OCI-LY7 (cell line): Measurements from ENCODE around the gene ACOT9. TPM values are rescaled to one million over a fixed set of nuclear protein-coding genes. Genes with fewer than 3 reads are reported as not detected.
A peak's percentile ranks its signal among the peaks of the same experiment; 100 is the strongest.

ENCODE experiments used
- BruUV-seq: library from RNA; stranded (reverse); fragments of 400-500 nt; replicated peaks from 2 replicates; lab custom pipeline; 2021; lab: Mats Ljungman, UMichigan
- CTCF ChIA-PET: fragments of 300-600 bp; sonication (Branson Sonifier 250); formaldehyde crosslinking; loops from one replicate; lab custom pipeline; 2022; ENCODE audit warnings: antibody characterized with exemption; ENCODE audit not compliant: unreplicated experiment; lab: Charles Lee
- POLR2A ChIA-PET: fragments of 300-600 bp; sonication (Branson Sonifier 250); formaldehyde crosslinking; loops from one replicate; lab custom pipeline; 2022; ENCODE audit warnings: antibody characterized with exemption; lab: Charles Lee
- DNase-seq: peaks from one replicate; pipeline ENCODE4 v3.0.0-alpha.2; 2015; ENCODE audit warnings: low spot score
- H2AFZ ChIP-seq: fragments of 200-600 bp; sonication (generic), shearing (Covaris generic); 2 replicates; pipeline ENCODE4 v1.6.1; 2014; ENCODE audit warnings: mild to moderate bottlenecking, antibody characterized with exemption, low read length, moderate library complexity
- H3K27ac ChIP-seq: fragments of 200-600 bp; sonication (generic); 2 replicates; pipeline ENCODE4 v1.5.1; 2014; ENCODE audit warnings: mixed run types, low read depth, mild to moderate bottlenecking, moderate library complexity, low read length, inconsistent platforms; ENCODE audit not compliant: poor library complexity, severe bottlenecking
- H3K36me3 ChIP-seq: fragments of 200-600 bp; sonication (generic); 2 replicates; pipeline ENCODE4 v1.6.1; 2014; ENCODE audit warnings: mild to moderate bottlenecking, antibody characterized with exemption, low read length, moderate library complexity, mixed read lengths; ENCODE audit not compliant: insufficient read depth
- H3K4me1 ChIP-seq: fragments of 200-600 bp; sonication (generic); 2 replicates; pipeline ENCODE4 v1.5.1; 2014; ENCODE audit warnings: mild to moderate bottlenecking, low read length; ENCODE audit not compliant: insufficient read depth, poor library complexity, severe bottlenecking
- H3K4me2 ChIP-seq: fragments of 200-600 bp; sonication (generic); 2 replicates; pipeline ENCODE4 v1.6.1; 2014; ENCODE audit warnings: mild to moderate bottlenecking, low read length
- H3K4me3 ChIP-seq: fragments of 200-600 bp; sonication (generic); 2 replicates; pipeline ENCODE4 v1.5.1; 2014; ENCODE audit warnings: mild to moderate bottlenecking, low read depth, low read length; ENCODE audit not compliant: poor library complexity, severe bottlenecking
- H3K79me2 ChIP-seq: fragments of 200-600 bp; sonication (generic); 2 replicates; pipeline ENCODE4 v1.6.1; 2016; ENCODE audit warnings: low read depth, mild to moderate bottlenecking, low read length, moderate library complexity, mixed read lengths; ENCODE audit not compliant: insufficient read depth
- H3K9me2 ChIP-seq: fragments of 200-600 bp; sonication (generic); 2 replicates; pipeline ENCODE4 v1.6.1; 2016; ENCODE audit warnings: mild to moderate bottlenecking, low read length, mixed read lengths; ENCODE audit not compliant: insufficient read depth
- H3K9me3 ChIP-seq: fragments of 200-600 bp; sonication (generic); 2 replicates; pipeline ENCODE4 v1.6.1; 2014; ENCODE audit warnings: mild to moderate bottlenecking, mixed run types, low read length, mixed read lengths
- H4K20me1 ChIP-seq: fragments of 200-600 bp; sonication (generic); 2 replicates; pipeline ENCODE4 v1.6.1; 2014; ENCODE audit warnings: mild to moderate bottlenecking, antibody characterized with exemption, low read length, moderate library complexity, mixed read lengths; ENCODE audit not compliant: insufficient read depth
- CTCF ChIP-seq: fragments of 200-600 bp; sonication (generic); conservative IDR thresholded peaks from 2 replicates; pipeline ENCODE4 v1.5.1; 2014; ENCODE audit warnings: mild to moderate bottlenecking, antibody characterized with exemption, low read length, moderate library complexity, mixed read lengths
- EZH2phosphoT487 ChIP-seq: fragments of 200-600 bp; sonication (generic); IDR thresholded peaks from 2 replicates; pipeline ENCODE4 v1.6.1; 2018; ENCODE audit warnings: low read depth, borderline replicate concordance, mild to moderate bottlenecking, mixed run types, antibody characterized with exemption, low read length, moderate library complexity, mixed read lengths
- intact Hi-C: fragments of 100-400 bp; cut with micrococcal nuclease; formaldehyde crosslinking; loops from one replicate; pipeline ENCODE4 v1.10.0; 2022; ENCODE audit not compliant: unreplicated experiment
- total RNA-seq, 2 experiments: library from RNA; depleted of rRNA in 1 of 2; stranded (reverse); fragments of >200 nt in 1 of 2; shearing (Covaris generic) in 1 of 2; gene quantifications; 2 replicates each; pipeline ENCODE4 v1.2.3, GENCODE V29; 2014 to 2022

Gene ACOT9
- total RNA-seq, 2 experiments from 2014 or later = 1.9 to 10.6 TPM

- Histone ChIP-seq H3K9me3 (no peaks in the 10 kb centered on the region), H3K79me2 (no peaks in the 10 kb centered on the region), H3K9me2 (no peaks in the 10 kb centered on the region), H3K36me3 (no peaks in the 10 kb centered on the region), H3K27ac (peak overlapping the region; percentile 28), H2AFZ (peak overlapping the region; percentile 98), H4K20me1 (no peaks in the 10 kb centered on the region), H3K4me3 (peak overlapping the region; percentile 90), H3K4me2 (peak overlapping the region; percentile 85), H3K4me1 (peaks cover 12% of the 10 kb centered on the region)
- ChIA-PET POLR2A (interaction anchor here (0.5 kb wide), 1 partner anchor 214 kb away, joined by 5 read pairs; no protein-coding TSS in a partner anchor), CTCF (no interaction called here)
- DNase-seq = peak; percentile 37
- no TSS peak for BruUV-seq
- intact Hi-C loops = no loop called here
- TF ChIP-seq EZH2phosphoT487 (no peak), CTCF (no peak)
Measured at GRCh38 chrX:23742174-23742696, 841 bp downstream of the ACOT9 start.

GRCh38 chrX:23737413-23737812 lies 5.7 kb downstream of the ACOT9 start:
- no TSS peak for BruUV-seq

More at GRCh38 chrX:23737413-23737812, 5.7 kb downstream of the ACOT9 start:
- H3K4me1 ChIP-seq = no peaks in the 10 kb centered on the region
- H2AFZ ChIP-seq = no peak overlapping the region
- no peaks in the 10 kb centered on the region for H3K9me3 ChIP-seq
- ChIA-PET CTCF (no interaction called here), POLR2A (no interaction called here)
- H3K79me2 ChIP-seq = no peaks in the 10 kb centered on the region
- H3K36me3 ChIP-seq = no peaks in the 10 kb centered on the region
- H3K4me2 ChIP-seq = no peak overlapping the region
- intact Hi-C loops = no loop called here
- DNase-seq = no peak
- no peaks in the 10 kb centered on the region for H4K20me1 ChIP-seq
- TF ChIP-seq CTCF (no peak), EZH2phosphoT487 (no peak)
- H3K27ac ChIP-seq = no peak overlapping the region
- no peak overlapping the region for H3K4me3 ChIP-seq
- no peaks in the 10 kb centered on the region for H3K9me2 ChIP-seq
